OCI-LY1 (cell line): Measurements from ENCODE around the gene TIMP3.
"Not testable (repeated sequence)": the region's sequence is repeated elsewhere in the genome, so short reads cannot be mapped to it uniquely, and the experiment has no call there.

ENCODE experiments used
- H2AFZ ChIP-seq: fragments of 200-600 bp; sonication (generic), shearing (Covaris generic); 2 replicates; pipeline ENCODE4 v1.6.0; 2014; ENCODE audit warnings: antibody characterized with exemption, mild to moderate bottlenecking, low read length
- H3F3A ChIP-seq: fragments of 200-600 bp; sonication (generic), shearing (Covaris generic); 2 replicates; pipeline ENCODE4 v1.6.0; 2014; ENCODE audit warnings: mild to moderate bottlenecking, antibody characterized with exemption, low read length, moderate library complexity; ENCODE audit not compliant: insufficient read depth
- H3K27ac ChIP-seq: fragments of 200-600 bp; sonication (generic); 2 replicates; pipeline ENCODE4 v1.5.1; 2014; ENCODE audit warnings: low read length, mixed run types, mild to moderate bottlenecking, low read depth; ENCODE audit not compliant: poor library complexity, severe bottlenecking
- H3K27me3 ChIP-seq: fragments of 200-600 bp; sonication (generic); 2 replicates; pipeline ENCODE4 v1.6.0; 2014; ENCODE audit warnings: antibody characterized with exemption, mild to moderate bottlenecking, low read length, moderate library complexity; ENCODE audit not compliant: insufficient read depth
- H3K36me3 ChIP-seq: fragments of 200-600 bp; sonication (generic); 2 replicates; pipeline ENCODE4 v1.6.1; 2014; ENCODE audit warnings: mild to moderate bottlenecking, antibody characterized with exemption, low read length, moderate library complexity, mixed read lengths; ENCODE audit not compliant: insufficient read depth
- H3K4me1 ChIP-seq: fragments of 200-600 bp; sonication (generic); 2 replicates; pipeline ENCODE4 v1.5.1; 2014; ENCODE audit warnings: mild to moderate bottlenecking, low read length, moderate library complexity; ENCODE audit not compliant: insufficient read depth, severe bottlenecking
- H3K4me2 ChIP-seq: fragments of 200-600 bp; sonication (generic), shearing (Covaris generic); 2 replicates; pipeline ENCODE4 v1.6.1; 2014; ENCODE audit warnings: low read length
- H3K4me3 ChIP-seq: fragments of 200-600 bp; sonication (generic); 2 replicates; pipeline ENCODE4 v1.5.1; 2014; ENCODE audit warnings: low read length, low read depth, mild to moderate bottlenecking, mixed read lengths; ENCODE audit not compliant: poor library complexity, severe bottlenecking
- H3K79me2 ChIP-seq: fragments of 200-600 bp; shearing (Covaris generic); 2 replicates; pipeline ENCODE4 v1.6.1; 2016; ENCODE audit warnings: mixed run types, low read length, mixed read lengths; ENCODE audit not compliant: insufficient read depth
- H3K9ac ChIP-seq: fragments of 200-600 bp; sonication (generic), shearing (Covaris generic); 2 replicates; pipeline ENCODE4 v1.6.1; 2014; ENCODE audit warnings: mild to moderate bottlenecking, low read length, mixed read lengths
- H3K9me2 ChIP-seq: fragments of 200-600 bp; sonication (generic), shearing (Covaris generic); 2 replicates; pipeline ENCODE4 v1.6.1; 2014; ENCODE audit warnings: low read depth, mild to moderate bottlenecking, low read length, mixed read lengths
- H3K9me3 ChIP-seq: fragments of 200-600 bp; shearing (Covaris generic); 2 replicates; pipeline ENCODE4 v1.6.1; 2014; ENCODE audit warnings: low read length, mixed read lengths
- H4K20me1 ChIP-seq: fragments of 200-600 bp; sonication (generic), shearing (Covaris generic); 2 replicates; pipeline ENCODE4 v1.6.0; 2016; ENCODE audit warnings: mild to moderate bottlenecking, low read length; ENCODE audit not compliant: insufficient read depth
- CTCF ChIP-seq: fragments of 200-600 bp; sonication (generic), shearing (Covaris generic); IDR thresholded peaks from 2 replicates; pipeline ENCODE4 v1.5.1; 2017; ENCODE audit warnings: mild to moderate bottlenecking, antibody characterized with exemption, low read length, moderate library complexity, mixed read lengths
- EZH2 ChIP-seq: fragments of 200-600 bp; sonication (generic), shearing (Covaris generic); IDR thresholded peaks from 2 replicates; pipeline ENCODE4 v1.8.0; 2017; ENCODE audit warnings: borderline replicate concordance, mixed run types, mild to moderate bottlenecking, antibody characterized with exemption, low read length, moderate library complexity, mixed read lengths

The TIMP3 gene

GRCh38 chr22:32868946-32869345 lies 67.4 kb downstream of the TIMP3 start:
- Histone ChIP-seq H3F3A (no peaks in the 10 kb centered on the region), H3K9me3 (no peaks in the 10 kb centered on the region), H3K27ac (no peak overlapping the region), H3K9me2 (no peaks in the 10 kb centered on the region), H3K79me2 (no peaks in the 10 kb centered on the region), H2AFZ (no peak overlapping the region), H3K9ac (no peak overlapping the region), H3K27me3 (peaks cover 3% of the 10 kb centered on the region; the same call in 1 of the 2 replicates), H3K4me1 (no peaks in the 10 kb centered on the region), H3K4me3 (no peak overlapping the region), H3K36me3 (no peaks in the 10 kb centered on the region), H3K4me2 (no peak overlapping the region), H4K20me1 (no peaks in the 10 kb centered on the region)
- TF ChIP-seq CTCF: no peak

- TF ChIP-seq CTCF (no peak), EZH2 (no peak)
- Histone ChIP-seq H3K4me2 (no peak overlapping the region), H4K20me1 (no peaks in the 10 kb centered on the region)
Measured at GRCh38 chr22:32870474-32870873, 69.0 kb downstream of the TIMP3 start.

GRCh38 chr22:32873604-32874003 lies 72.1 kb downstream of the TIMP3 start:
- not testable (repeated sequence) for H3K27ac ChIP-seq, H3K4me2 ChIP-seq, H3K27me3 ChIP-seq

More at GRCh38 chr22:32870474-32870873, 69.0 kb downstream of the TIMP3 start:
- H2AFZ ChIP-seq: no peak overlapping the region
- no peak overlapping the region for H3K9ac ChIP-seq
- no peaks in the 10 kb centered on the region for H3K4me1 ChIP-seq
- peaks cover 3% of the 10 kb centered on the region; the same call in 1 of the 2 replicates for H3K27me3 ChIP-seq
- no peaks in the 10 kb centered on the region for H3K79me2 ChIP-seq
- no peak overlapping the region for H3K4me3 ChIP-seq
- H3K9me2 ChIP-seq: no peaks in the 10 kb centered on the region
- no peak overlapping the region for H3K27ac ChIP-seq
- H3K9me3 ChIP-seq: no peaks in the 10 kb centered on the region
- H3F3A ChIP-seq: no peaks in the 10 kb centered on the region
- no peaks in the 10 kb centered on the region for H3K36me3 ChIP-seq

GRCh38 chr22:32874385-32874784 lies 72.9 kb downstream of the TIMP3 start:
- no peaks in the 10 kb centered on the region for H3K9me3 ChIP-seq
- H3K9ac ChIP-seq: no peak overlapping the region
- no peaks in the 10 kb centered on the region for H3F3A ChIP-seq

More at GRCh38 chr22:32873604-32874003, 72.1 kb downstream of the TIMP3 start:
- not testable (repeated sequence) for H3K36me3 ChIP-seq, H3F3A ChIP-seq, H4K20me1 ChIP-seq, H3K4me3 ChIP-seq, H3K9me3 ChIP-seq, H3K9me2 ChIP-seq, H3K79me2 ChIP-seq, H3K9ac ChIP-seq, H3K4me1 ChIP-seq, H2AFZ ChIP-seq

More at GRCh38 chr22:32874385-32874784, 72.9 kb downstream of the TIMP3 start:
- Histone ChIP-seq H3K27me3 (no peaks in the 10 kb centered on the region), H3K4me3 (no peak overlapping the region), H4K20me1 (no peaks in the 10 kb centered on the region), H3K4me1 (no peaks in the 10 kb centered on the region), H3K79me2 (no peaks in the 10 kb centered on the region), H2AFZ (no peak overlapping the region), H3K9me2 (no peaks in the 10 kb centered on the region), H3K4me2 (no peak overlapping the region), H3K36me3 (no peaks in the 10 kb centered on the region), H3K27ac (no peak overlapping the region)
- TF ChIP-seq EZH2 (no peak), CTCF (no peak)
